ENCODE measurements around the gene LPCAT1.

The LPCAT1 gene

GRCh38 chr5:1419476-1420210 lies 104.1 kb downstream of the LPCAT1 start:
- FAIRE-seq: no peak

GRCh38 chr5:1418921-1419280 lies 104.9 kb downstream of the LPCAT1 start:
- no peak for FAIRE-seq

- no peak for FAIRE-seq
These were observed 105.4 kb downstream of the LPCAT1 start for GRCh38 chr5:1418238-1418920.

- no peak for FAIRE-seq
These were observed 106.1 kb downstream of the LPCAT1 start for GRCh38 chr5:1417586-1418225.

GRCh38 chr5:1416856-1417469 lies 106.8 kb downstream of the LPCAT1 start:
- FAIRE-seq: no peak

- FAIRE-seq: no peak
These were observed 108.0 kb downstream of the LPCAT1 start for GRCh38 chr5:1415626-1416360.

- FAIRE-seq: no peak
These were observed 108.7 kb downstream of the LPCAT1 start for GRCh38 chr5:1415059-1415425.

- no peak for FAIRE-seq
These were observed 109.3 kb downstream of the LPCAT1 start for GRCh38 chr5:1414311-1415058.

GRCh38 chr5:1413611-1414241 lies 110.0 kb downstream of the LPCAT1 start:
- no peak for FAIRE-seq

GRCh38 chr5:1413211-1413610 lies 110.5 kb downstream of the LPCAT1 start:
- no peak for FAIRE-seq

GRCh38 chr5:1412621-1413020 lies 111.1 kb downstream of the LPCAT1 start:
- no peak for FAIRE-seq

- no peak for FAIRE-seq
These were observed 111.6 kb downstream of the LPCAT1 start for GRCh38 chr5:1412163-1412562.
